HCT116 (cell line): ENCODE results near the gene CACNG3. TPM values are rescaled to one million over a fixed set of nuclear protein-coding genes. Genes with fewer than 3 reads are reported as not detected.

Source experiments
- ATAC-seq: fragments of 200-7000 bp; cut with Tn5 transposase; 2 replicates; pipeline ENCODE4 v1.9.1; 2020; ENCODE audit warnings: mild to moderate bottlenecking, moderate library complexity
- BruUV-seq: library from RNA; stranded (reverse); fragments of 400-500 nt; replicated peaks from 2 replicates; lab custom pipeline; 2021; lab: Mats Ljungman, UMichigan
- CTCF ChIA-PET: fragments of 300-600 bp; sonication (Branson Sonifier 250); formaldehyde crosslinking; loops from one replicate; lab custom pipeline; 2021; ENCODE audit warnings: antibody characterized with exemption; lab: Charles Lee
- POLR2A ChIA-PET: fragments of 300-600, 350-600 bp; sonication (Branson Sonifier 250); formaldehyde crosslinking; loops from one replicate; lab custom pipeline; 2021; ENCODE audit warnings: antibody characterized with exemption; lab: Charles Lee
- RAD21 ChIA-PET, 2 experiments: fragments of 300-600 bp; sonication (Branson Sonifier 250); formaldehyde crosslinking; loops; one replicate each; lab custom pipeline; 2023; ENCODE audit warnings: low total read pairs in 2 of 2; ENCODE audit not compliant: uncharacterized antibody in 2 of 2, unreplicated experiment in 2 of 2, low non-redundant PET in 1 of 2; lab: Charles Lee
- DNase-seq: peaks from one replicate; pipeline ENCODE4 v3.0.0-alpha.2; 2010; ENCODE audit warnings: low read depth, low spot score
- H2AFZ ChIP-seq: fragments of 200-600 bp; shearing (Covaris generic), sonication (generic); 2 replicates; pipeline ENCODE4 v1.6.1; 2017; ENCODE audit warnings: low read depth, mixed run types, mixed read lengths, antibody characterized with exemption, low read length; ENCODE audit not compliant: poor library complexity, severe bottlenecking
- H3K27ac ChIP-seq: 2 replicates; pipeline ENCODE4 v1.5.1; 2012; ENCODE audit warnings: low read depth, low read length
- H3K27me3 ChIP-seq: fragments of 200-600 bp; sonication (generic); 2 replicates; pipeline ENCODE4 v1.6.1; 2016; ENCODE audit warnings: mixed run types, low read length, mixed read lengths; ENCODE audit not compliant: insufficient read depth
- H3K36me3 ChIP-seq, 2 experiments: fragments of 200-500 bp in 1 of 2; fragments of 200-600 bp in 1 of 2; sonication (Bioruptor generic) in 1 of 2; sonication (generic) in 1 of 2; 2 replicates each; pipeline versions ENCODE4 v1.5.1 to v1.6.1; 2014 to 2016; ENCODE audit warnings: low read length in 2 of 2, inconsistent platforms in 1 of 2, mixed read lengths in 1 of 2, mixed run types in 1 of 2; ENCODE audit not compliant: insufficient read depth in 2 of 2, control insufficient read depth in 1 of 2
- H3K4me1 ChIP-seq, 2 experiments: fragments of 200-600 bp in 1 of 2; sonication (generic) in 1 of 2; 2 replicates each; pipeline versions ENCODE4 v1.5.1 to v1.6.1; 2012 to 2017; ENCODE audit warnings: low read length in 2 of 2, inconsistent platforms in 1 of 2, mild to moderate bottlenecking in 1 of 2, mixed read lengths in 1 of 2, mixed run types in 1 of 2, moderate library complexity in 1 of 2; ENCODE audit not compliant: insufficient read depth in 2 of 2, control insufficient read depth in 1 of 2
- H3K4me2 ChIP-seq: fragments of 200-600 bp; sonication (generic); 2 replicates; pipeline ENCODE4 v1.6.1; 2017; ENCODE audit warnings: mixed run types, low read length, mixed read lengths
- H3K4me3 ChIP-seq, 2 experiments: fragments of 200-600 bp in 1 of 2; sonication (generic) in 1 of 2; replicated peaks in 1 of 2; 2 replicates each; pipeline ENCODE4 v1.5.1; 2011 to 2016; ENCODE audit warnings: low read length in 2 of 2, control low read depth in 1 of 2, low read depth in 1 of 2, mild to moderate bottlenecking in 1 of 2, mixed read lengths in 1 of 2, mixed run types in 1 of 2
- H3K79me2 ChIP-seq: fragments of 200-600 bp; sonication (generic); 2 replicates; pipeline ENCODE4 v1.6.1; 2017; ENCODE audit warnings: mild to moderate bottlenecking, mixed run types, low read length, moderate library complexity, mixed read lengths; ENCODE audit not compliant: insufficient read depth
- H3K9ac ChIP-seq: fragments of 200-600 bp; sonication (generic); 2 replicates; pipeline ENCODE4 v1.6.1; 2016; ENCODE audit warnings: low read length, mixed read lengths
- H3K9me2 ChIP-seq: fragments of 200-600 bp; sonication (generic), shearing (Covaris generic); 2 replicates; pipeline ENCODE4 v1.6.1; 2017; ENCODE audit warnings: mixed run types, mild to moderate bottlenecking, moderate library complexity; ENCODE audit not compliant: insufficient read depth
- H3K9me3 ChIP-seq, 2 experiments: fragments of 200-500 bp in 1 of 2; fragments of 200-600 bp in 1 of 2; sonication (Bioruptor generic) in 1 of 2; sonication (generic) in 1 of 2; 2 replicates each; pipeline ENCODE4 v1.6.1; 2014 to 2017; ENCODE audit warnings: low read length in 2 of 2, mixed read lengths in 2 of 2, inconsistent platforms in 1 of 2, low read depth in 1 of 2, mild to moderate bottlenecking in 1 of 2, mixed run types in 1 of 2, moderate library complexity in 1 of 2; ENCODE audit not compliant: control insufficient read depth in 1 of 2, insufficient read depth in 1 of 2
- H4K20me1 ChIP-seq: fragments of 200-600 bp; sonication (generic), shearing (Covaris generic); 2 replicates; pipeline ENCODE4 v1.6.1; 2017; ENCODE audit warnings: mixed run types, mild to moderate bottlenecking, moderate library complexity; ENCODE audit not compliant: insufficient read depth
- CBX3 ChIP-seq: IDR thresholded peaks from 2 replicates; pipeline ENCODE4 v1.6.1; 2012; ENCODE audit warnings: low read depth
- CEBPB ChIP-seq: IDR thresholded peaks from 2 replicates; pipeline ENCODE4 v1.6.1; 2012; ENCODE audit warnings: low read depth
- POLR2A ChIP-seq: IDR thresholded peaks from 2 replicates; pipeline ENCODE4 v1.7.0; 2011; ENCODE audit warnings: borderline replicate concordance; ENCODE audit not compliant: insufficient read depth, insufficient read length; ENCODE audit errors: extremely low read depth
- POLR2AphosphoS5 ChIP-seq: IDR thresholded peaks from 2 replicates; pipeline ENCODE4 v1.6.1; 2011; ENCODE audit warnings: mild to moderate bottlenecking, low read depth, low read length, moderate library complexity
- RAD21 ChIP-seq: IDR thresholded peaks from 2 replicates; pipeline ENCODE4 v1.6.1; 2012; ENCODE audit warnings: low read depth, mild to moderate bottlenecking
- TCF7L2 ChIP-seq: IDR thresholded peaks from 2 replicates; pipeline ENCODE4 v1.7.0; 2011; ENCODE audit warnings: borderline replicate concordance, inconsistent platforms; ENCODE audit not compliant: insufficient read depth, insufficient read length; ENCODE audit errors: extremely low read depth
- YY1 ChIP-seq: IDR thresholded peaks from 2 replicates; pipeline ENCODE4 v1.6.1; 2011; ENCODE audit warnings: low read length, low read depth, moderate library complexity, mild to moderate bottlenecking; ENCODE audit not compliant: insufficient replicate concordance; ENCODE audit errors: extremely low read depth
- ZFX ChIP-seq: fragments of 450-650 bp; IDR thresholded peaks from 2 replicates; pipeline ENCODE4 v1.6.1; 2017
- intact Hi-C: fragments of 100-400 bp; cut with micrococcal nuclease; formaldehyde crosslinking; loops from 2 replicates; pipeline ENCODE4 v1.10.0; 2022
- total RNA-seq: library from RNA; stranded (reverse); gene quantifications from one replicate; pipeline ENCODE4 v1.2.1, GENCODE V29; 2021; ENCODE audit not compliant: unreplicated experiment
- TF ChIP-seq, protein P1 (sequence below): IDR thresholded peaks from 2 replicates; pipeline ENCODE4 v1.6.1; 2011; ENCODE audit warnings: mild to moderate bottlenecking, low read length, moderate library complexity; ENCODE audit not compliant: insufficient replicate concordance; ENCODE audit errors: extremely low read depth

Gene CACNG3
- total RNA-seq, 1 experiment from 2014 or later = not detected

DNA sequence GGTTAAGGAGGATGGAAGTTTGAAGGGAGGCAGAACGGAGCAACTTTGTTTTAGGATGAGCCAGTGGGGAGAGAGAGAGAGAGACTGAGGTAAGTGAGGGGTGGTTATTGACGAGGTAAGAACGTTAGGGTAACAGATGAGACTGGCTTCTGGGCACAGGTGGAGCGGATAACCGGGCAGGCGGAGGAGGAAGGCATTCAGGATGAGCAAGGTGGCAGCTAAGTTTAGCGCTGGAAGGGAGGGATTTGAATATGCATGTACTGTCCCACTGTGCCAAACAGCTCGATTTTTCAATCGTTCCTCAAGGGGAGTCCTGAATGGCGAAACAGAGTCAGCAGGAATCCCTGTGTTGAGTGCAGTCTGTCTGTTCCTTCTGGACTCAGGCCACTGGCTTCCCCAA lies 35.8 kb downstream of the CACNG3 start:
- CTCF ChIA-PET = no interaction called here
- H3K9me3 ChIP-seq = no peaks in the 10 kb centered on the region
- POLR2A ChIA-PET = no interaction called here
- H3K9me2 ChIP-seq = no peaks in the 10 kb centered on the region
- DNase-seq (no peak), ATAC-seq (no peak)
- H3K9ac ChIP-seq = no peak overlapping the region
- H3K27ac ChIP-seq = no peak overlapping the region
- no peak for TF ChIP-seq TCF7L2
- no peak for TF ChIP-seq POLR2AphosphoS5
- TF ChIP-seq POLR2A = no peak
- no peak for TF ChIP-seq ZFX
- no peak for TF ChIP-seq YY1
- no peak for TF ChIP-seq RAD21
- no peak for TF ChIP-seq CEBPB
- TF ChIP-seq, protein P1, sequence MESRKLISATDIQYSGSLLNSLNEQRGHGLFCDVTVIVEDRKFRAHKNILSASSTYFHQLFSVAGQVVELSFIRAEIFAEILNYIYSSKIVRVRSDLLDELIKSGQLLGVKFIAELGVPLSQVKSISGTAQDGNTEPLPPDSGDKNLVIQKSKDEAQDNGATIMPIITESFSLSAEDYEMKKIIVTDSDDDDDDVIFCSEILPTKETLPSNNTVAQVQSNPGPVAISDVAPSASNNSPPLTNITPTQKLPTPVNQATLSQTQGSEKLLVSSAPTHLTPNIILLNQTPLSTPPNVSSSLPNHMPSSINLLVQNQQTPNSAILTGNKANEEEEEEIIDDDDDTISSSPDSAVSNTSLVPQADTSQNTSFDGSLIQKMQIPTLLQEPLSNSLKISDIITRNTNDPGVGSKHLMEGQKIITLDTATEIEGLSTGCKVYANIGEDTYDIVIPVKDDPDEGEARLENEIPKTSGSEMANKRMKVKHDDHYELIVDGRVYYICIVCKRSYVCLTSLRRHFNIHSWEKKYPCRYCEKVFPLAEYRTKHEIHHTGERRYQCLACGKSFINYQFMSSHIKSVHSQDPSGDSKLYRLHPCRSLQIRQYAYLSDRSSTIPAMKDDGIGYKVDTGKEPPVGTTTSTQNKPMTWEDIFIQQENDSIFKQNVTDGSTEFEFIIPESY = no peak
- TF ChIP-seq CBX3 = no peak
- peaks cover 0 to 2% of the 10 kb centered on the region in 2 experiments; a peak in 2 of 4 replicates for H3K4me1 ChIP-seq
- no peak overlapping the region for H2AFZ ChIP-seq
- H3K36me3 ChIP-seq = no peaks in the 10 kb centered on the region
- RAD21 ChIA-PET = no interaction called here
- no peak overlapping the region for H3K4me3 ChIP-seq
- H3K4me2 ChIP-seq = no peak overlapping the region
- no peaks in the 10 kb centered on the region for H4K20me1 ChIP-seq
- no TSS peak for BruUV-seq
- H3K27me3 ChIP-seq = peaks cover 50% of the 10 kb centered on the region
- H3K79me2 ChIP-seq = no peaks in the 10 kb centered on the region
- intact Hi-C loops = no loop called here
